ENCODE data around the gene RGS17.

DNA sequence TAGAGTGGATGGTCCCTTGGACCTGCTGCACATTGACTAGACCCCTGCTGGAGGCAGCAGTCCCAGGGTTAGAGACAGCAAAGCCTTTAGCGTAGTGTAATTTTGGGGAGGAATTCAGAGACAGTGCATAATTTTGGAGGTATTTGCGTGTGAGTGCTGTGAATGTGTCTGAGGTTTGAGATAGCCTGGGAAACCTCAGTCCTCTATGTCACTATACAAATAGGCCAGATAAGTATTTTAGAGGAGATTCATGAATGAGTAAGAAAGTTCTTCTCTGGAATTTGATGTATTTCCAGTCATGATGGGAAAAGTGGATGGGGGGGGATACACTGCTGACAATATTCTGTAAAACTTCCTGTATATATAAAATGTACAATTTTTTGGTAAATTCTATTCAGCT, 102.8 kb downstream of the RGS17 start:
- TF ChIP-seq PPARA (CRISPR knock-in tag; IDR thresholded peaks at IDR 0.05; ENCODE audit: borderline replicate concordance) (no peak), CSRNP3 (CRISPR knock-in tag; IDR thresholded peaks at IDR 0.05) (no peak), ARNTL (CRISPR knock-in tag; IDR thresholded peaks at IDR 0.05; ENCODE audit: borderline replicate concordance, low read depth) (no peak)

Measured in SK-N-SH treated with all-trans-retinoic acid at 6 μM for 48 hours (cell line).